Spleen (tissue), 11 donors: Measurements from ENCODE around the gene COG6. TPM values are rescaled to one million over a fixed set of nuclear protein-coding genes. Genes with fewer than 3 reads are reported as not detected.

Source experiments
- DNase-seq: peaks from one replicate; pipeline ENCODE4 v3.0.0-alpha.2; 2020
- H3K27ac ChIP-seq, 8 donors: fragments of 200-600 bp; sonication (generic) in 7 of 8; 1 replicate in 4 of 8; 2 replicates in 4 of 8; pipeline versions ENCODE4 v1.5.0 to v1.8.0; 2016 to 2021; ENCODE audit warnings: inconsistent platforms in 4 of 8, mild to moderate bottlenecking in 4 of 8, moderate library complexity in 1 of 8
- H3K27me3 ChIP-seq, 7 donors: fragments of 200-600 bp; sonication (generic) in 6 of 7; replicated peaks in 1 of 7; 1 replicate in 4 of 7; 2 replicates in 3 of 7; pipeline versions ENCODE4 v1.5.0 to v1.8.0; 2016 to 2021; ENCODE audit warnings: inconsistent platforms in 3 of 7, mild to moderate bottlenecking in 1 of 7
- H3K36me3 ChIP-seq, 6 donors: fragments of 200-600 bp; sonication (generic) in 5 of 6; 1 replicate in 4 of 6; 2 replicates in 2 of 6; pipeline versions ENCODE4 v1.5.0 to v1.8.0; 2016 to 2021; ENCODE audit warnings: inconsistent platforms in 2 of 6
- H3K4me1 ChIP-seq, 6 donors: fragments of 200-600 bp; sonication (generic) in 5 of 6; 1 replicate in 3 of 6; 2 replicates in 3 of 6; pipeline versions ENCODE4 v1.5.0 to v1.8.0; 2016 to 2021; ENCODE audit warnings: inconsistent platforms in 3 of 6
- H3K4me3 ChIP-seq, 8 donors: fragments of 200-600 bp; sonication (generic) in 7 of 8; 1 replicate in 4 of 8; 2 replicates in 4 of 8; pipeline versions ENCODE4 v1.5.0 to v1.8.0; 2016 to 2021; ENCODE audit warnings: inconsistent platforms in 4 of 8, mild to moderate bottlenecking in 4 of 8, moderate library complexity in 2 of 8
- H3K9me3 ChIP-seq, 8 donors: fragments of 200-600 bp; sonication (generic) in 7 of 8; 1 replicate in 4 of 8; 2 replicates in 4 of 8; pipeline versions ENCODE4 v1.5.0 to v1.8.0; 2016 to 2021; ENCODE audit warnings: inconsistent platforms in 4 of 8
- CTCF ChIP-seq, 11 experiments: fragments of 200-600 bp in 7 of 11; fragments of 450-650 bp in 4 of 11; sonication (generic) in 4 of 11; IDR thresholded peaks in 8 of 11; conservative IDR thresholded peaks in 3 of 11; 1 replicate in 7 of 11; 2 replicates in 4 of 11; pipeline versions ENCODE4 v1.4.0 to v1.8.0; 2016 to 2021; ENCODE audit warnings: antibody characterized with exemption in 11 of 11, inconsistent platforms in 4 of 11, mild to moderate bottlenecking in 1 of 11
- POLR2A ChIP-seq, 3 donors: fragments of 450-650 bp; IDR thresholded peaks; one replicate each; pipeline ENCODE4 v1.5.1; 2017; ENCODE audit warnings: antibody characterized with exemption in 3 of 3, mild to moderate bottlenecking in 1 of 3
- POLR2AphosphoS5 ChIP-seq, 3 donors: sonication (generic); formaldehyde crosslinking; IDR thresholded peaks; one replicate each; pipeline ENCODE4 v1.5.1; 2017; ENCODE audit warnings: antibody characterized with exemption in 3 of 3
- WGBS, 5 donors: extraction: QIAGEN DNeasy Blood & Tissue Kit in 3 of 5; methylation state at CpG; one replicate each; pipeline versions ENCODE4 v1.1.5 to v1.1.7; 2013 to 2018; 5-methylcytosine and 5-hydroxymethylcytosine counted together
- intact Hi-C: fragments of 100-400 bp; cut with DNase I; formaldehyde crosslinking; loops from one replicate; pipeline ENCODE4 v1.15.0; 2023; ENCODE audit warnings: low total_unique reads
- microRNA-seq, 3 donors: library from miRNA; unstranded; fragments of <30 nt; microRNA quantifications; one replicate each; pipeline versions ENCODE4 to v1.1.0, GENCODE V29; 2019 to 2020
- polyA plus RNA-seq, 3 donors: library from polyadenylated mRNA; stranded (reverse); fragments of 200-250 nt; gene quantifications; one replicate each; pipeline ENCODE4 v1.2.1, GENCODE V29; 2013
- small RNA-seq, 4 donors: library from RNA; depleted of rRNA; stranded (forward); fragments of <200 nt; gene quantifications; one replicate each; pipeline ENCODE3, GENCODE V24; 2016
- total RNA-seq, 7 donors: library from RNA; depleted of rRNA in 3 of 7; stranded (reverse); fragments of >200 nt in 3 of 7; fragmentation: NEBNext Ultra II Directional in 4 of 7; extraction: Animal tissue kit (Norgen Biotek cat#: 25700) in 4 of 7; gene quantifications; one replicate each; pipeline versions ENCODE4 v1.1.0 to v1.2.1, GENCODE V29; 2016 to 2021
- donor health status: healthy with polysubstance abuse.
- donor health status: DM: no; HTN: no; CAD: no; lungs with moderate emphysema.
- donor health status: DM: no; HTN: no; CAD: no.
- donor health status: Bipolar disorder and iron deficiency.
- donor health status: healthy.
- donor health status: DM: no; HTN: no; CAD: no.
- donor health status: DM: yes; HTN: yes; CAD: no.

The COG6 gene
- total and polyA plus RNA-seq, 10 donors, result 5.7 to 41.9 (median 23.8) TPM

- peaks cover 0 to 24% (median 11%) of the 10 kb centered on the region in 8 donors for H3K9me3 ChIP-seq
- H3K27me3 ChIP-seq, result no peaks in the 10 kb centered on the region
- intact Hi-C loops, result no loop called here
- no peak for TF ChIP-seq CTCF (IDR thresholded peaks at IDR 0.05 in 8 of 11, conservative IDR thresholded peaks at IDR 0.05 in 3 of 11)
- 62 to 83% (median 75%) methylated on average over 5 of the region's 5 CpGs for WGBS, 5 donors
- H3K4me3 ChIP-seq, result no peak overlapping the region
- H3K36me3 ChIP-seq, result no peaks in the 10 kb centered on the region
- no peak for DNase-seq
- peak overlapping the region in 1 of 8 donors; percentile 26 for H3K27ac ChIP-seq
- peaks cover 0 to 12% (median 4%) of the 10 kb centered on the region in 6 donors for H3K4me1 ChIP-seq
Measured at GRCh38 chr13:39788102-39788501, 132.6 kb downstream of the COG6 start.

GRCh38 chr13:39789451-39789850 is 134.0 kb downstream of the COG6 start:
- H3K9me3 ChIP-seq, result peaks cover 0 to 34% (median 21%) of the 10 kb centered on the region in 8 donors
- H3K27me3 ChIP-seq, result no peaks in the 10 kb centered on the region
- H3K4me3 ChIP-seq, result no peak overlapping the region
- intact Hi-C loops, result no loop called here
- no peak for DNase-seq
- no peak overlapping the region for H3K27ac ChIP-seq
- TF ChIP-seq POLR2A (IDR thresholded peaks at IDR 0.05) (no peak), CTCF (IDR thresholded peaks at IDR 0.05 in 8 of 11, conservative IDR thresholded peaks at IDR 0.05 in 3 of 11) (no peak), POLR2AphosphoS5 (IDR thresholded peaks at IDR 0.05) (no peak)
- WGBS, 5 donors, result 90 to 97% (median 92%) methylated on average over 5 of the region's 5 CpGs
- H3K36me3 ChIP-seq, result no peaks in the 10 kb centered on the region
- H3K4me1 ChIP-seq, result peaks cover 0 to 12% (median 4%) of the 10 kb centered on the region in 6 donors

Small RNAs within 50 kb of the gene (microRNA-seq; reads per million reads assigned to microRNA genes)
- gene MIR4305, result 0 reads per million in 3 donors

Small RNAs within 50 kb of the gene (small RNA-seq; reads per million reads assigned to genes)
- gene MIR4305 (0 reads per million in 4 donors), gene RNY4P14 (0 to 0.12 (median 0.04) reads per million in 4 donors)

Other genes with a start within 250 kb of the COG6 start
- gene LHFPL6, start 52.5 kb upstream of the COG6 start, total RNA-seq, result 10 to 100 TPM; 23.8 to 49.0 (median 43.4) TPM
- gene LHFPL6, start 52.5 kb upstream of the COG6 start, polyA plus RNA-seq, result 10 to 100 TPM in 1 of 3 donors, 1 to 10 TPM in 2; 6.9 to 12.0 (median 8.3) TPM